IMR-90 (cell line): ENCODE data around the gene SPON1. TPM values are rescaled to one million over a fixed set of nuclear protein-coding genes. Genes with fewer than 3 reads are reported as not detected.

Source experiments
- ATAC-seq: fragments of 200-7000 bp; cut with Tn5 transposase; 2 replicates; pipeline ENCODE4 v1.9.1; 2020; ENCODE audit warnings: low read depth, mild to moderate bottlenecking, moderate library complexity
- BruUV-seq: library from RNA; stranded (reverse); fragments of 400-500 nt; replicated peaks from 2 replicates; lab custom pipeline; 2021; lab: Mats Ljungman, UMichigan
- CTCF ChIA-PET: fragments of 300-600 bp; formaldehyde crosslinking; extraction: SDS; loops from one replicate; lab custom pipeline; 2021; ENCODE audit warnings: antibody characterized with exemption; lab: Yijun Ruan, JAX
- POLR2A ChIA-PET: fragments of 300-600 bp; sonication (Branson Sonifier 250); formaldehyde crosslinking; loops from one replicate; lab custom pipeline; 2022; ENCODE audit warnings: antibody characterized with exemption; ENCODE audit not compliant: unreplicated experiment; lab: Charles Lee
- DNase-seq: peaks from one replicate; pipeline ENCODE4 v3.0.0; 2013
- H2AFZ ChIP-seq: replicated peaks from 2 replicates; pipeline ENCODE3; 2013; ENCODE audit warnings: low read length, mild to moderate bottlenecking; ENCODE audit not compliant: poor library complexity
- H2AK5ac ChIP-seq: 2 replicates; pipeline ENCODE4 v1.6.1; 2013; ENCODE audit warnings: low read depth, low read length, inconsistent platforms
- H2AK9ac ChIP-seq: replicated peaks from 2 replicates; pipeline ENCODE3; 2013; ENCODE audit warnings: mild to moderate bottlenecking, low read depth, low read length, moderate library complexity; ENCODE audit not compliant: poor library complexity
- H2BK120ac ChIP-seq: 2 replicates; pipeline ENCODE4 v1.6.1; 2013; ENCODE audit warnings: low read depth, low read length, inconsistent platforms
- H2BK15ac ChIP-seq: 3 replicates; pipeline ENCODE4 v1.6.1; 2013; ENCODE audit warnings: low read depth, low read length, inconsistent platforms
- H2BK20ac ChIP-seq: 2 replicates; pipeline ENCODE4 v1.6.1; 2013; ENCODE audit warnings: low read depth, mild to moderate bottlenecking, inconsistent platforms, low read length, moderate library complexity
- H2BK5ac ChIP-seq: 2 replicates; pipeline ENCODE4 v1.6.1; 2013; ENCODE audit warnings: mild to moderate bottlenecking, low read depth, low read length, inconsistent platforms; ENCODE audit not compliant: poor library complexity, severe bottlenecking
- H3K14ac ChIP-seq: replicated peaks from 2 replicates; pipeline ENCODE4 v1.6.1; 2013; ENCODE audit warnings: low read depth, low read length, inconsistent platforms
- H3K18ac ChIP-seq: 2 replicates; pipeline ENCODE4 v1.6.1; 2013; ENCODE audit warnings: low read depth, low read length, control low read depth
- H3K23ac ChIP-seq: 2 replicates; pipeline ENCODE4 v1.6.1; 2013; ENCODE audit warnings: low read depth, low read length, inconsistent platforms
- H3K27ac ChIP-seq: 2 replicates; pipeline ENCODE4 v1.5.1; 2013; ENCODE audit warnings: mild to moderate bottlenecking, control low read depth, low read length; ENCODE audit not compliant: insufficient read depth
- H3K27me3 ChIP-seq: 2 replicates; pipeline ENCODE4 v1.6.1; 2013; ENCODE audit warnings: low read length; ENCODE audit not compliant: control insufficient read depth, insufficient read depth
- H3K36me3 ChIP-seq: 2 replicates; pipeline ENCODE4 v1.6.1; 2013; ENCODE audit warnings: low read length, mixed read lengths; ENCODE audit not compliant: control insufficient read depth, insufficient read depth
- H3K4ac ChIP-seq: 2 replicates; pipeline ENCODE4 v1.6.1; 2013; ENCODE audit warnings: low read depth, low read length, inconsistent platforms
- H3K4me1 ChIP-seq: 2 replicates; pipeline ENCODE4 v1.6.1; 2013; ENCODE audit warnings: low read length, mixed read lengths; ENCODE audit not compliant: control insufficient read depth, insufficient read depth
- H3K4me2 ChIP-seq: 2 replicates; pipeline ENCODE4 v1.6.1; 2013; ENCODE audit warnings: low read depth, mild to moderate bottlenecking, control low read depth, low read length, moderate library complexity
- H3K4me3 ChIP-seq: 2 replicates; pipeline ENCODE4 v1.5.1; 2013; ENCODE audit warnings: low read depth, mild to moderate bottlenecking, control low read depth, low read length, moderate library complexity; ENCODE audit not compliant: insufficient read depth
- H3K56ac ChIP-seq: 2 replicates; pipeline ENCODE4 v1.6.1; 2013; ENCODE audit warnings: low read length, inconsistent platforms; ENCODE audit not compliant: insufficient read depth; ENCODE audit errors: extremely low read depth
- H3K79me1 ChIP-seq, 2 experiments: 2 replicates each; pipeline ENCODE4 v1.6.1; 2013; ENCODE audit warnings: low read length in 2 of 2, inconsistent platforms in 1 of 2, low read depth in 1 of 2
- H3K9ac ChIP-seq: 2 replicates; pipeline ENCODE4 v1.6.1; 2013; ENCODE audit warnings: low read depth, low read length, control low read depth
- H3K9me1 ChIP-seq: 2 replicates; pipeline ENCODE4 v1.6.1; 2013; ENCODE audit warnings: low read length, inconsistent platforms; ENCODE audit not compliant: insufficient read depth
- H3K9me3 ChIP-seq: 2 replicates; pipeline ENCODE4 v1.6.1; 2013; ENCODE audit warnings: low read length; ENCODE audit not compliant: control insufficient read depth, insufficient read depth
- H4K20me1 ChIP-seq: 2 replicates; pipeline ENCODE4 v1.6.1; 2013; ENCODE audit warnings: low read length, inconsistent platforms; ENCODE audit not compliant: insufficient read depth
- H4K5ac ChIP-seq: 2 replicates; pipeline ENCODE4 v1.6.1; 2013; ENCODE audit warnings: mild to moderate bottlenecking, low read depth, low read length, control low read depth
- H4K8ac ChIP-seq, 2 experiments: 2 replicates each; pipeline ENCODE4 v1.6.1; 2013; ENCODE audit warnings: low read depth in 2 of 2, low read length in 2 of 2, control low read depth in 1 of 2, inconsistent platforms in 1 of 2
- H4K91ac ChIP-seq: 2 replicates; pipeline ENCODE4 v1.6.1; 2013; ENCODE audit warnings: low read depth, low read length, inconsistent platforms; ENCODE audit not compliant: insufficient read depth
- BHLHE40 ChIP-seq: fragments of 150-350 bp; IDR thresholded peaks from 2 replicates; pipeline ENCODE4 v1.6.1; 2016; ENCODE audit warnings: mild to moderate bottlenecking, low read depth, low read length
- CEBPB ChIP-seq: IDR thresholded peaks from 2 replicates; pipeline ENCODE4 v1.6.1; 2012; ENCODE audit warnings: low read depth, low read length, improper control_type of control experiment
- FOS ChIP-seq: fragments of 150-350 bp; IDR thresholded peaks from 2 replicates; pipeline ENCODE4 v1.6.1; 2016; ENCODE audit warnings: low read depth, low read length
- MAFK ChIP-seq: IDR thresholded peaks from 2 replicates; pipeline ENCODE4 v1.6.1; 2012; ENCODE audit warnings: low read depth, low read length, improper control_type of control experiment
- MXI1 ChIP-seq: IDR thresholded peaks from 2 replicates; pipeline ENCODE4 v1.6.1; 2012; ENCODE audit warnings: low read depth, mild to moderate bottlenecking, low read length, moderate library complexity, borderline replicate concordance
- NFE2L2 ChIP-seq: fragments of 150-350 bp; IDR thresholded peaks from 2 replicates; pipeline ENCODE4 v1.6.1; 2016; ENCODE audit warnings: low read depth, mild to moderate bottlenecking, low read length
- POLR2A ChIP-seq: IDR thresholded peaks from 2 replicates; pipeline ENCODE4 v1.6.1; 2012; ENCODE audit warnings: mild to moderate bottlenecking, low read depth, low read length
- RAD21 ChIP-seq: IDR thresholded peaks from 2 replicates; pipeline ENCODE4 v1.6.1; 2012; ENCODE audit warnings: low read length, improper control_type of control experiment
- RCOR1 ChIP-seq: IDR thresholded peaks from 2 replicates; pipeline ENCODE4 v1.6.1; 2012; ENCODE audit warnings: mild to moderate bottlenecking, low read length, improper control_type of control experiment; ENCODE audit not compliant: insufficient replicate concordance
- SMC3 ChIP-seq: fragments of 150-350 bp; IDR thresholded peaks from 2 replicates; pipeline ENCODE4 v1.6.1; 2016; ENCODE audit warnings: low read depth, mild to moderate bottlenecking, antibody characterized with exemption, low read length, moderate library complexity
- WGBS, 2 experiments: methylation state at CpG; one replicate each; pipeline versions ENCODE4 v1.1.5 to v1.1.7; 2013; ENCODE audit warnings: missing lambda C conversion rate in 2 of 2; ENCODE audit not compliant: insufficient read length in 1 of 2; ENCODE audit errors: extremely low coverage in 2 of 2; 5-methylcytosine and 5-hydroxymethylcytosine counted together
- dilution Hi-C: fragments of 300-500 bp; cut with HindIII; formaldehyde crosslinking; loops from one replicate; pipeline ENCODE4 v1.14.3; 2018; ENCODE audit warnings: low sequenced_read_pairs; ENCODE audit not compliant: unreplicated experiment
- in situ Hi-C: fragments of 300-500 bp; cut with MboI; formaldehyde crosslinking; loops from 3 replicates; pipeline ENCODE4 v1.14.3; 2019; ENCODE audit warnings: low sequenced_read_pairs, inconsistent platforms, mixed read lengths
- intact Hi-C: fragments of 100-400 bp; cut with micrococcal nuclease; formaldehyde crosslinking; loops from 2 replicates; pipeline ENCODE4 v1.10.0; 2022
- polyA plus RNA-seq, 3 experiments: library from polyadenylated mRNA; depleted of rRNA; stranded (reverse); fragments of >200 nt; gene quantifications; 2 replicates each; pipeline ENCODE4 v1.2.3, GENCODE V29; 2012; ENCODE audit warnings: low replicate concordance in 1 of 3
- total RNA-seq: library from RNA; depleted of rRNA; stranded (reverse); fragments of >200 nt; gene quantifications from 2 replicates; pipeline ENCODE4 v1.2.3, GENCODE V29; 2012
- TF ChIP-seq, protein P1 (sequence below): conservative IDR thresholded peaks from 2 replicates; pipeline ENCODE4 v1.5.1; 2012; ENCODE audit warnings: mild to moderate bottlenecking, low read depth, low read length, improper control_type of control experiment

SPON1 gene
- total and polyA plus RNA-seq, 2 of the 4 experiments (the other 2 are of a cell fraction): 0.62 to 0.72 TPM

DNA sequence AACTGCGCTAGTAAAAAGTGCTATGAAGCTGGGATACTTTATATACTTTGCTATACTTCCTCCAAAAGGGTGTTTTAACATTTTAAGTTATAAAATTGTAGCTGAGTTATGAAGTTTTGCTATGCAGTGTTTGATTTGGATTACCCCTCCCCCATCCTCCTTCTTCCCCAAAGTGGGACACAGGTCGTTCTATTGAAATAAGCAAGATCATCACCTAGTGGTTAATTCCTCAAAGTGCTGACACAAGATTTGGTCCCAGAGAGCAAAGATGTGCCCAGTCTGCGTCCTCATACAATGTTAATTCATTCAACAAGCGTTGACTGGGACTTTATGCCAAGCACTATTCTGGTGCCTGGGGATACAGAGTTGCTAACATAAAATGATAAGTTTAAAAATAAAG lies 78.5 kb downstream of the SPON1 start:
- no peak overlapping the region for H3K18ac ChIP-seq
- H2AFZ ChIP-seq: no peak overlapping the region
- no peak overlapping the region for H2BK20ac ChIP-seq
- no peak overlapping the region for H2BK5ac ChIP-seq
- H4K5ac ChIP-seq: no peak overlapping the region
- whole genome bisulfite sequencing, 2 experiments: 17% methylated on average over 1 of the region's 4 CpGs; no CpG with 5 or more reads in 1 of the 2 experiments
- no peak overlapping the region for H4K91ac ChIP-seq
- no peak overlapping the region for H3K23ac ChIP-seq
- in situ Hi-C loops (no loop called here), intact Hi-C loops (loop anchor here (1.0 kb wide), 1 partner anchor 85 kb away; no protein-coding TSS in a partner anchor), dilution Hi-C loops (no loop called here)
- BruUV-seq: no TSS peak
- no peaks in the 10 kb centered on the region for H3K79me1 ChIP-seq
- no peak overlapping the region for H3K56ac ChIP-seq
- ATAC-seq: 0 out of 2 replicates have a peak, but pooled peaks have one; percentile 59
- no peak for TF ChIP-seq NFE2L2
- TF ChIP-seq, protein P1, sequence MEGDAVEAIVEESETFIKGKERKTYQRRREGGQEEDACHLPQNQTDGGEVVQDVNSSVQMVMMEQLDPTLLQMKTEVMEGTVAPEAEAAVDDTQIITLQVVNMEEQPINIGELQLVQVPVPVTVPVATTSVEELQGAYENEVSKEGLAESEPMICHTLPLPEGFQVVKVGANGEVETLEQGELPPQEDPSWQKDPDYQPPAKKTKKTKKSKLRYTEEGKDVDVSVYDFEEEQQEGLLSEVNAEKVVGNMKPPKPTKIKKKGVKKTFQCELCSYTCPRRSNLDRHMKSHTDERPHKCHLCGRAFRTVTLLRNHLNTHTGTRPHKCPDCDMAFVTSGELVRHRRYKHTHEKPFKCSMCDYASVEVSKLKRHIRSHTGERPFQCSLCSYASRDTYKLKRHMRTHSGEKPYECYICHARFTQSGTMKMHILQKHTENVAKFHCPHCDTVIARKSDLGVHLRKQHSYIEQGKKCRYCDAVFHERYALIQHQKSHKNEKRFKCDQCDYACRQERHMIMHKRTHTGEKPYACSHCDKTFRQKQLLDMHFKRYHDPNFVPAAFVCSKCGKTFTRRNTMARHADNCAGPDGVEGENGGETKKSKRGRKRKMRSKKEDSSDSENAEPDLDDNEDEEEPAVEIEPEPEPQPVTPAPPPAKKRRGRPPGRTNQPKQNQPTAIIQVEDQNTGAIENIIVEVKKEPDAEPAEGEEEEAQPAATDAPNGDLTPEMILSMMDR: peak; percentile 50
- no peak for TF ChIP-seq CEBPB
- TF ChIP-seq FOS: no peak
- TF ChIP-seq MXI1: no peak
- TF ChIP-seq BHLHE40: no peak
- peak; percentile 68 for TF ChIP-seq RAD21
- peak; percentile 56 for TF ChIP-seq SMC3
- TF ChIP-seq POLR2A: no peak
- TF ChIP-seq MAFK: peak; percentile 54
- no peak for TF ChIP-seq RCOR1
- H3K4me1 ChIP-seq: no peaks in the 10 kb centered on the region
- no peaks in the 10 kb centered on the region for H3K36me3 ChIP-seq
- no peaks in the 10 kb centered on the region for H3K9me3 ChIP-seq
- H2AK9ac ChIP-seq: no peak overlapping the region
- H3K27me3 ChIP-seq: peaks cover 11% of the 10 kb centered on the region
- H3K4me3 ChIP-seq: no peak overlapping the region
- H4K20me1 ChIP-seq: no peaks in the 10 kb centered on the region
- H3K27ac ChIP-seq: no peak overlapping the region
- peak; percentile 22 for DNase-seq
- no peak overlapping the region for H3K4ac ChIP-seq
- ChIA-PET POLR2A (no interaction called here), CTCF (interaction anchor here (0.7 to 1.0 kb wide), 2 partner anchors 59 to 89 kb away, joined by 3 read pairs; no protein-coding TSS in a partner anchor)
- H2AK5ac ChIP-seq: no peak overlapping the region
- no peaks in the 10 kb centered on the region for H3K9me1 ChIP-seq
- no peak overlapping the region for H2BK15ac ChIP-seq
- H2BK120ac ChIP-seq: no peak overlapping the region
- no peak overlapping the region for H3K14ac ChIP-seq
- H4K8ac ChIP-seq: no peak overlapping the region
- no peak overlapping the region for H3K9ac ChIP-seq
- no peak overlapping the region for H3K4me2 ChIP-seq
